ENCODE data around the gene TNXB.

DNA sequence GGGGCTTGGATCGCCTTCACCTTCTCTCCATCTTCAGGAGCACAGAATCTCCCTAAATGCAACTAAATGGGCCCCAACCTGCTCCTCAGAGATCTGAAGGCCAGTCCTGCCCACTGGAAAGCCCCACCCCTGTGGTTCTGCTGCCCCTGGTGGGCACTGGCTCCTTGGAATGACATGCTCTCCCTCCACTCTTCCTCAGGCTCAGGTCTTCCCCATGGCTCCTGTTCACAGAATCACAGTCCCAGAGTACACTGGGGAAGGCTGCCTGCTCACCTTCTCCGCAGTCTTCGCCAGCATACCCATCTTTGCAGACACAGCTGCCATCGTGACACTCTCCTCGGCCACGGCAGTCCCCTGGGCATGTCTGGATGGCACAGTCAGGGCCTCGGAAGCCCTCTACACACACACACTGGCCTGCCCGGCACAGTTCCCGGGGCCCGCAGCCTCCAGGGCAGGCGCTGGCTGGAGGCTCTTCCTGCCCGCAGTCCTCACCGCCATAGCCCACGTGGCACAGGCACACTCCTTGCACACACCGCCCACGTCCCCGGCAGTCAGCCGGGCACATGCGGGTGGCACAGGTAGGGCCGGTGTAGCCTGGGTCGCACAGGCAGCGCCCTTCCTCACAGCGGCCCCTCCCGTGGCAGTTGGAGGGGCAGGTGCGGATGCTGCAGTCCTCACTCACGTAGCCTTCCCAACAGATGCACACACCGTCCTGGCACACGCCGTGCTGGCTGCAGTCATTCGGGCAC, 13.6 kb downstream of the TNXB start:
- TF ChIP-seq, protein P1, sequence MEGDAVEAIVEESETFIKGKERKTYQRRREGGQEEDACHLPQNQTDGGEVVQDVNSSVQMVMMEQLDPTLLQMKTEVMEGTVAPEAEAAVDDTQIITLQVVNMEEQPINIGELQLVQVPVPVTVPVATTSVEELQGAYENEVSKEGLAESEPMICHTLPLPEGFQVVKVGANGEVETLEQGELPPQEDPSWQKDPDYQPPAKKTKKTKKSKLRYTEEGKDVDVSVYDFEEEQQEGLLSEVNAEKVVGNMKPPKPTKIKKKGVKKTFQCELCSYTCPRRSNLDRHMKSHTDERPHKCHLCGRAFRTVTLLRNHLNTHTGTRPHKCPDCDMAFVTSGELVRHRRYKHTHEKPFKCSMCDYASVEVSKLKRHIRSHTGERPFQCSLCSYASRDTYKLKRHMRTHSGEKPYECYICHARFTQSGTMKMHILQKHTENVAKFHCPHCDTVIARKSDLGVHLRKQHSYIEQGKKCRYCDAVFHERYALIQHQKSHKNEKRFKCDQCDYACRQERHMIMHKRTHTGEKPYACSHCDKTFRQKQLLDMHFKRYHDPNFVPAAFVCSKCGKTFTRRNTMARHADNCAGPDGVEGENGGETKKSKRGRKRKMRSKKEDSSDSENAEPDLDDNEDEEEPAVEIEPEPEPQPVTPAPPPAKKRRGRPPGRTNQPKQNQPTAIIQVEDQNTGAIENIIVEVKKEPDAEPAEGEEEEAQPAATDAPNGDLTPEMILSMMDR (IDR thresholded peaks at IDR 0.05) = no peak
- no peak for TF ChIP-seq POLR2A (IDR thresholded peaks at IDR 0.05)
